SK-N-SH (cell line): ENCODE results near the gene PCDH18.
A peak's percentile ranks its signal among the peaks of the same experiment; 100 is the strongest.

Experiments
- CTCF ChIP-seq: fragments of 200-600 bp; sonication (generic); IDR thresholded peaks from 2 replicates; pipeline ENCODE4 v1.6.1; 2017; ENCODE audit warnings: antibody characterized with exemption, mild to moderate bottlenecking, moderate library complexity
- GATA2 ChIP-seq: sonication (generic); formaldehyde crosslinking; IDR thresholded peaks from 2 replicates; pipeline ENCODE4 v1.5.0; 2020; ENCODE audit warnings: mild to moderate bottlenecking, missing genetic modification reagents
- MEF2A ChIP-seq: IDR thresholded peaks from 2 replicates; pipeline ENCODE4 v1.4.0; 2012; ENCODE audit warnings: low read depth, borderline replicate concordance
- MXI1 ChIP-seq: IDR thresholded peaks from 2 replicates; pipeline ENCODE4 v1.6.1; 2012; ENCODE audit warnings: mild to moderate bottlenecking, low read depth, low read length, improper control_type of control experiment
- PBX3 ChIP-seq: IDR thresholded peaks from 2 replicates; pipeline ENCODE4; 2012
- POLR2AphosphoS5 ChIP-seq: IDR thresholded peaks from 2 replicates; pipeline ENCODE4 v1.6.1; 2012; ENCODE audit warnings: low read depth, low read length
- TAF1 ChIP-seq: IDR thresholded peaks from 2 replicates; pipeline ENCODE4 v1.6.1; 2012; ENCODE audit warnings: low read depth, mild to moderate bottlenecking, low read length, moderate library complexity, borderline replicate concordance
- USF1 ChIP-seq: IDR thresholded peaks from 2 replicates; pipeline ENCODE4 v1.4.0; 2012; ENCODE audit warnings: low read depth, borderline replicate concordance

GRCh38 chr4:137510557-137511265, 21.6 kb downstream of the PCDH18 start:
- TF ChIP-seq CTCF = no peak
- TF ChIP-seq MEF2A = no peak; the same call in 1 of the 2 replicates
- TF ChIP-seq USF1 = no peak
- peak; percentile 70; the same call in 1 of the 2 replicates for TF ChIP-seq POLR2AphosphoS5
- TF ChIP-seq MXI1 = no peak
- no peak for TF ChIP-seq GATA2
- TF ChIP-seq TAF1 = peak; percentile 37; the same call in 1 of the 2 replicates
- TF ChIP-seq PBX3 = peak; percentile 72
